HepG2 (cell line): ENCODE data around the gene PDE4DIP. TPM values are rescaled to one million over a fixed set of nuclear protein-coding genes. Genes with fewer than 3 reads are reported as not detected.
"Not testable (repeated sequence)": the region's sequence is repeated elsewhere in the genome, so short reads cannot be mapped to it uniquely, and the experiment has no call there.

Experiments used
- ATAC-seq: fragments of 200-7000 bp; cut with Tn5 transposase; 3 replicates; pipeline ENCODE4 v1.9.1; 2020; ENCODE audit warnings: mild to moderate bottlenecking, moderate library complexity
- BruUV-seq: library from RNA; stranded (reverse); fragments of 400-500 nt; replicated peaks from 2 replicates; lab custom pipeline; 2021; lab: Mats Ljungman, UMichigan
- CTCF ChIA-PET: fragments of 300-600 bp; formaldehyde crosslinking; extraction: SDS; loops from one replicate; lab custom pipeline; 2021; ENCODE audit warnings: low total read pairs, inconsistent platforms, low intra/inter-chr PET ratio; lab: Yijun Ruan, JAX
- POLR2A ChIA-PET: fragments of 350-600 bp; sonication (Branson Sonifier 250); formaldehyde crosslinking; loops from one replicate; lab custom pipeline; 2020; ENCODE audit warnings: antibody characterized with exemption, inconsistent platforms; lab: Yijun Ruan, JAX
- DNase-seq: peaks from one replicate; pipeline ENCODE4 v3.0.0-alpha.2; 2015; ENCODE audit warnings: low spot score
- FAIRE-seq: peaks from 3 replicates; lab custom pipeline; 2011; peaks lifted over from hg19 to GRCh38; lab: Jason Lieb, UNC
- H2AFZ ChIP-seq: one replicate; pipeline ENCODE4 v1.6.1; 2011; ENCODE audit warnings: low read length, inconsistent platforms
- H3K27ac ChIP-seq: fragments of 300-600 bp; 3 replicates; pipeline ENCODE4 v1.8.0; 2011; ENCODE audit warnings: mixed run types, mild to moderate bottlenecking, mixed read lengths, low read length, inconsistent platforms; ENCODE audit not compliant: insufficient read depth; ENCODE audit errors: extremely low read length
- H3K27me3 ChIP-seq, 2 experiments: fragments of 200-600 bp in 1 of 2; 2 replicates in 1 of 2; 3 replicates in 1 of 2; pipeline versions ENCODE4 v1.6.0 to v1.8.0; 2011; ENCODE audit warnings: low read length in 2 of 2, mild to moderate bottlenecking in 2 of 2, moderate library complexity in 2 of 2, inconsistent platforms in 1 of 2; ENCODE audit not compliant: insufficient read depth in 2 of 2, control insufficient read depth in 1 of 2
- H3K36me3 ChIP-seq, 2 experiments: fragments of 200-600 bp in 1 of 2; replicated peaks in 1 of 2; 2 replicates in 1 of 2; 3 replicates in 1 of 2; pipeline versions ENCODE4 v1.5.1 to v1.8.0; 2011; ENCODE audit warnings: low read length in 2 of 2, inconsistent platforms in 1 of 2; ENCODE audit not compliant: insufficient read depth in 2 of 2, control insufficient read depth in 1 of 2
- H3K4me1 ChIP-seq: 2 replicates; pipeline ENCODE4 v1.5.1; 2012; ENCODE audit warnings: low read length, inconsistent platforms; ENCODE audit not compliant: insufficient read depth
- H3K4me2 ChIP-seq: 2 replicates; pipeline ENCODE4 v1.6.0; 2011; ENCODE audit warnings: low read depth, low read length, inconsistent platforms
- H3K4me3 ChIP-seq, 3 experiments: fragments of 200-600 bp in 1 of 3; sonication (generic), shearing (Covaris generic) in 1 of 3; replicated peaks in 1 of 3; 2 replicates each; pipeline ENCODE4 v1.5.1; 2011 to 2016; ENCODE audit warnings: low read length in 3 of 3, inconsistent platforms in 2 of 3, low read depth in 2 of 3, mild to moderate bottlenecking in 2 of 3, control low read depth in 1 of 3, mixed read lengths in 1 of 3; ENCODE audit not compliant: insufficient read depth in 1 of 3
- H3K79me2 ChIP-seq: one replicate; pipeline ENCODE4 v1.6.1; 2011; ENCODE audit warnings: low read length, inconsistent platforms; ENCODE audit not compliant: insufficient read depth
- H3K9ac ChIP-seq: 2 replicates; pipeline ENCODE4 v1.6.0; 2011; ENCODE audit warnings: mild to moderate bottlenecking, low read depth, low read length, inconsistent platforms; ENCODE audit not compliant: insufficient read depth
- H3K9me3 ChIP-seq: 2 replicates; pipeline ENCODE4 v1.5.1; 2012; ENCODE audit warnings: mild to moderate bottlenecking, low read length
- H4K20me1 ChIP-seq: 2 replicates; pipeline ENCODE4 v1.6.0; 2011; ENCODE audit warnings: inconsistent platforms, mild to moderate bottlenecking, low read length, moderate library complexity; ENCODE audit not compliant: insufficient read depth
- WGBS: methylation state at CpG from one replicate; pipeline ENCODE4 v1.1.6; 2017; ENCODE audit warnings: low lambda C conversion rate; 5-methylcytosine and 5-hydroxymethylcytosine counted together
- in situ Hi-C: cut with HindIII; loops from 2 replicates; pipeline ENCODE4 v1.10.0; 2017; ENCODE audit warnings: low pct_unique_long_range_greater_than_20kb; ENCODE audit not compliant: extremely low pct_ligation_motif_present
- intact Hi-C: fragments of 100-400 bp; cut with micrococcal nuclease; formaldehyde crosslinking; loops from one replicate; pipeline ENCODE4 v1.10.0; 2022; ENCODE audit not compliant: unreplicated experiment
- polyA plus RNA-seq, 8 experiments: library from polyadenylated mRNA; depleted of rRNA in 3 of 8; stranded (reverse) in 7 of 8; unstranded in 1 of 8; fragments of >200 nt; fragmentation: Illumina TruSeq in 4 of 8; extraction: Trizol in 4 of 8; gene quantifications; 2 replicates each; pipeline versions ENCODE4 v1.2.1 to v1.2.3, GENCODE V29; 2011 to 2016; ENCODE audit warnings: low read depth in 4 of 8, missing spikeins in 1 of 8, mixed read lengths in 1 of 8; ENCODE audit not compliant: insufficient read depth in 1 of 8
- total RNA-seq, 5 experiments: library from RNA; depleted of rRNA; stranded (reverse); fragments of >200 nt; fragmentation: Illumina TruSeq; extraction: Trizol; gene quantifications; 2 replicates each; pipeline ENCODE4 v1.2.3, GENCODE V29; 2016; ENCODE audit warnings: low read depth in 1 of 5

The PDE4DIP gene
- total and polyA plus RNA-seq, 2 of the 13 experiments (the other 11 are each of a cell fraction or from before 2014, with no cell fraction given) = 5.9 to 10.3 TPM

GRCh38 chr1:148927645-148928044 is 83.4 kb downstream of the PDE4DIP start:
- H3K9ac ChIP-seq, H3K36me3 ChIP-seq, H4K20me1 ChIP-seq, H3K9me3 ChIP-seq, H2AFZ ChIP-seq, H3K4me1 ChIP-seq, H3K27me3 ChIP-seq, in situ Hi-C loops, CTCF ChIA-PET, BruUV-seq, H3K79me2 ChIP-seq, ATAC-seq, DNase-seq, H3K4me3 ChIP-seq, POLR2A ChIA-PET, H3K4me2 ChIP-seq, FAIRE-seq, intact Hi-C loops, H3K27ac ChIP-seq: not testable (repeated sequence)
- 0% methylated on average over 1 of the region's 1 CpG for WGBS

GRCh38 chr1:148929253-148929652 is 85.0 kb downstream of the PDE4DIP start:
- POLR2A ChIA-PET, H3K4me1 ChIP-seq, H4K20me1 ChIP-seq, CTCF ChIA-PET, BruUV-seq, H2AFZ ChIP-seq, H3K9ac ChIP-seq, H3K4me2 ChIP-seq, H3K9me3 ChIP-seq, ATAC-seq, H3K27me3 ChIP-seq, H3K4me3 ChIP-seq, DNase-seq, intact Hi-C loops, H3K27ac ChIP-seq, FAIRE-seq, H3K36me3 ChIP-seq, in situ Hi-C loops, H3K79me2 ChIP-seq: not testable (repeated sequence)

- H3K4me1 ChIP-seq, POLR2A ChIA-PET, H3K27me3 ChIP-seq, BruUV-seq, H3K9me3 ChIP-seq, DNase-seq, H3K4me3 ChIP-seq, H3K4me2 ChIP-seq, H2AFZ ChIP-seq, intact Hi-C loops, H4K20me1 ChIP-seq, H3K27ac ChIP-seq, H3K9ac ChIP-seq, H3K79me2 ChIP-seq, ATAC-seq, H3K36me3 ChIP-seq, CTCF ChIA-PET, in situ Hi-C loops, FAIRE-seq: not testable (repeated sequence)
- no CpG with 5 or more reads among the region's 3 CpGs for WGBS
Measured at GRCh38 chr1:148935381-148936002, 91.3 kb downstream of the PDE4DIP start.

GRCh38 chr1:148942906-148943305 is 98.7 kb downstream of the PDE4DIP start:
- intact Hi-C loops, ATAC-seq, POLR2A ChIA-PET, H3K79me2 ChIP-seq, CTCF ChIA-PET, BruUV-seq, H3K9me3 ChIP-seq, H3K4me1 ChIP-seq, H4K20me1 ChIP-seq, H3K27me3 ChIP-seq, H2AFZ ChIP-seq, H3K4me3 ChIP-seq, in situ Hi-C loops, H3K36me3 ChIP-seq, H3K4me2 ChIP-seq, H3K27ac ChIP-seq, H3K9ac ChIP-seq, DNase-seq, FAIRE-seq: not testable (repeated sequence)
- WGBS = no CpG with 5 or more reads among the region's 3 CpGs
